Central memory CD4-positive, alpha-beta T cell (primary cell): ENCODE data around the gene SPRR3.

ENCODE experiments used
- DNase-seq: peaks from one replicate; pipeline ENCODE4 v3.0.0; 2022
- total RNA-seq, 3 experiments: gene quantifications; one replicate each; lab custom pipeline; 2026; lab: John Stamatoyannopoulos, UW

The SPRR3 gene, protein sequence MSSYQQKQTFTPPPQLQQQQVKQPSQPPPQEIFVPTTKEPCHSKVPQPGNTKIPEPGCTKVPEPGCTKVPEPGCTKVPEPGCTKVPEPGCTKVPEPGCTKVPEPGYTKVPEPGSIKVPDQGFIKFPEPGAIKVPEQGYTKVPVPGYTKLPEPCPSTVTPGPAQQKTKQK
- total RNA-seq: 0 reads per million in 3 experiments

DNA sequence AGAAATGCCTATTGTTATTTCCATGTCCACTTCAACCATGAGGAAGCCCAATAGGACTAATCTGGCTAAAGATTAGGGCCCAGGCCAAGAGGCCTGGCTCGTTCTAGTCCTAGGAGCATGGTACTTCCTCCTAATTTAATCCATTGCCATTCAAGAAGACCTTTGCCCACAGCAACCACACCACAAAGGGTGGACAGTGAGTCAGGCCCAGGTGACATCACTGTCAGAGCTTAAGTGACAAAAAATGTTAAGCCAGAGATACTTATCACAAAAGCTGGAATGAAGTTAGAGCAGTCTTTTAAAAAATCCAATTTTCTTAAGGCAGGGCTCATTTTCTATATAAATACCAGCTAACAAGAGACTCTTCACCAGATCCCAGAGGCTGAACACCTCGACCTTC is at the start of gene SPRR3:
SPRR3 (plus strand) TSS at position 368 of the 400 bp plus-strand sequence. CDS start 1,272 bp downstream, outside the sequence.
- no peak for DNase-seq

- no peak for DNase-seq
Measured at GRCh38 chr1:152953761-152954160, 47.8 kb upstream of the SPRR3 start.

- no peak for DNase-seq
Measured at GRCh38 chr1:152954436-152954835, 47.1 kb upstream of the SPRR3 start.

DNA sequence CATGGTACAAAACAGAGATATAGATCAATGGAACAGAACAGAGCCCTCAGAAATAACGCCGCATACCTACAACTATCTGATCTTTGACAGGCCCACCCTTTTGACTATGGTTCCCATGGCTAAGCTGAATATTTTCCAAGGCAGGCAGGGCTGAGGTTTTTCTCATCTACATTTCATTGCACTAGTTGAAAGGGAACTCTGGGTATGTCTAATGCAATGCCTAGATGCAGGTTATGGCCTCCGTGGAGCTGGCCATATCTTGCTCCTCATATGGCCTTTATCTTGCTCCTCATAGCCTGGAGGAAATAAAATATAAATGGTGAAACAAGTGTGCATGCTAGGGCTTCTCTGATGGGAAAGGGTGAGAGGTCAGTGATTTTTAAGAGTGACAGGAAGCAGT is 44.0 kb upstream of the SPRR3 start:
- no peak for DNase-seq

DNA sequence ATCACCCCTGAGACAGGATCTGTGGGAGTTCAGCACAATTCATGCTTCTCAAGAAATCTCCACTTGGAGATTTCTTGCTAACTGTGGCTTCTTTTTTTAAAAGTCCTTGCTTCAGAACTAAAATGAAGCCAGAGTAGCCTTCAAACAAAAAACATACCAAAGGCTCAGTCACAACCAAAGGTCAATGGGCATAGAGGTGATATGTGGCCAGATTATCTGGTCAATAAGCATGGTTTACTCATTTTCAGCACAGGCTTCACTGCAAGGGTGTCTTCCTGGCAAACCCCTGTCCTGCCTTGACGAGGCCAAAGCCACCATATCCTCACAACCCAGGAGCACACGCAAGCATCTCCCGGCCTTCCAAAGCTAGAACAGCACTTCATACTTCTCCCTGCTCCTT is 42.3 kb upstream of the SPRR3 start:
- no peak for DNase-seq

DNA sequence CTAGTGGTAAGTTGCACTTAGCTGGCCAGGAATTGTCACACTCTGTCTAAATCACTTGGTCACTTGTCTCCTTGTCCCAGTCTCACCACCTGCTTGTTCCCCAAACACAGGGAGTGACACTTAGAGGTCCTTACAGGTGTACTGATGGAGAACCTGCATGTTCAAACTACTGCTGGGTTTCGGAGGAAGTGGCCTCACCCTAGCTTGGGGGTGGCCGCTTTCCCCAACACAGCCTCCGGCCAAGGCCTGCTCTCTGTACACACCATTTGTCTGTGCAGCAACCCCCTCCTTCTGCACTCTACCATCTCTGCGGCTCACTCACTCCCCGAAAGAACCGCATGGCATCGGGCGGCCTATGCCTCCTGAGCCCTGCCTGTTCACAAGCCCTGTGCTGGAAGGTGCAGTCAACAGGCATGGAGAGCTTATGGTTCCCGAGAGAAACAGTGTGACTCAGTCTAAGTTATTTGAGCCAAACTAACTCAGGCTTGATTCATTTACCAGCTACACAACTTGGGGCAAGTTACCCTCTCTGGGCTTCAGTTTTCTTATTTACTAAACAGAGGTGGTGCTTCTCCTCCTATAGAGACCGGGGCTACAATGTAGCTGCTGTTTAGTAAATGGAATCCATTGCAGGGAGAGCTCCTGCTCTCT is 41.6 kb upstream of the SPRR3 start:
- DNase-seq: no peak

GRCh38 chr1:152960452-152961044 is 41.0 kb upstream of the SPRR3 start:
- no peak for DNase-seq

DNA sequence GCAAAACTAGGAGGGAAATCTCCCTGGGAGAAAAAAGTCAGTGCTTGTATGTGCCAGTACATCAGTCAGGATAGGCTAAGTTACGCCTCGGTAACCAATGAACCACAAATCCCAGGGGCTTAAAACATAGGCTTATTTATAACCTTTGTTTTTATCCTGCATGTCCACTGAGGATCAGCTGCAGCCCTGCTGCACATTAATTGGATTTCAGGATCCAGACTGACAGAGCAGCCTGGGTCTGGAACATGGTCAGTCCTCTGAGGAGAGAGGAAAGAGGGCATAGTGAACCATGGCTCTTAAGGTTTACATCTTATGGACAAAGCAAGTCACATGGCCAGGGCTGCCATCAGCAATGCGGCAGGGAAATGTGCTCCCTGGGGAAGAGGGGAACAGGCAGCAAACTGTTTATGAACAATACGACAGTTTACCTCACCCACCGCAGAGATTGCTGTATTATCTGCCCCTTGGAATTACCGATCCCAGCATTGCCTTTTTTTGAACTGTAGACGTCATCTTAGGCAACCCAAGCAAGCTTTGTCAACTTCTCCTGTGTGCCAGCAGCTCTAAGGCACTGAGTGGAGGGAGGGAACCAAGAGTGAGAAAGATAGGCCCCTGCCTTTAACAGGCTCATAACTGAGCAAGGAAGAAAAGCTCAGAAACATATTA is 40.2 kb upstream of the SPRR3 start:
- DNase-seq: no peak

- DNase-seq: no peak
Measured at GRCh38 chr1:152962876-152963415, 38.6 kb upstream of the SPRR3 start.

GRCh38 chr1:152964536-152964935 is 37.0 kb upstream of the SPRR3 start:
- no peak for DNase-seq

GRCh38 chr1:152965853-152966252 is 35.7 kb upstream of the SPRR3 start:
- no peak for DNase-seq

DNA sequence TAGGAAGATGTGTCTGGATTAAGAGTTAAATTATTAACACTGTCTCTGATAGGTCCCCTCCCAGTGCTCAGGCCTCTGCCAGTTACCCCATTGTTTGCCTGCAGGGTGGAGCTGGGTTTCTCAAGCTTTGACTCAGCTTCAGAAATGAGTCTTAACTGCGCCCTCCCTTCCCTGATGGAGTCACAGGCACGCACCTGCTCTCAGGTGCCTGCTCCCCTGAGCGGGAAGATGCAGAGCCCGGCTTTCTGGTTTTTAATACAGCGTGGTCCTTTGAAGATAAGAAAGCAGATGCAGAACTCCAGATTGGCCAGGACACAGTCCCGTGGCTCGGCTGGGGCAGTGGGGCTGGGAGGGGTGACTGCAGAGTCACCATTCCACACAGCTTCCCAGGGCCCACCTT is 34.3 kb upstream of the SPRR3 start:
- DNase-seq: no peak

DNA sequence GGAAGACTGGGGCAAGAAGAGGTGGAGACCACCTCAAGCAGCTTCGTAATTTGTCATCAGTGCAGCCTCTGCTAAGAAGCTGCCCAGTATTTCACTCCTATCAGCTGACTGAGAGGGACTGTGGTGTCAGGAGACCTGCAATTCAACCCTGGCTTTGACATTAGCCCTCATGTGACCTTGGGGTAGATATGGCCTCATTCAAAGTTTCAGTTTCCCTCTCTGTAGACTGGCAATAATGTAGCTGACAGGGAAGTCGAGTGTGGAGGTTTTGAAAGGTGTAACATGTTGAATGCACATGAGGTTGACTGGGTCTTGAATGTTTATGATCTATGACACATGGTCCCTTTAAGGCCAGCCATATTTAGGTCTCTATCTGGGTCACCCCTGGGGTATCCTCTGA is 33.3 kb upstream of the SPRR3 start:
- no peak for DNase-seq

DNA sequence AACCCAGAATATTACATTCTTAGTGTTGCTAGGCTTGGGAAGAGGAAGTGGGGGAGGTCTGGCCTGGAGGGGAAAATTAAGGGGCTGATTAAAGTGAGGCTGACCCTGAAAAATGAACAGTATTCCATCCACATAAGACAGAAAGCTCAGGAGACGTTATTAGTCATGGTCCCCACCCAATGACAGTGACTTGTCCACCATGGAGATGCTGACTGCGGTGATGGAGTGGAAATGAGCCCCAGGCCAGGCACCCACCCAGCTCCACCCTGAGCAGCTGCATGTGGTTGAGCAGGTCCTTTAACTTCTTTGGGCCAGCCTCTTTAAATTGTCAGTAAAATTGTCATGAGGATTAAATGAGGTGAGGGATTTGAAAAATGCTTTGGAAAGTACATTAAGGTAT is 32.5 kb upstream of the SPRR3 start:
- DNase-seq: no peak

GRCh38 chr1:152970495-152970894 is 31.1 kb upstream of the SPRR3 start, which contains the start of gene SPRR4:
Gene SPRR4, plus strand, starts transcription at chr1:152970648. Its CDS starts 1,243 bp downstream, at chr1:152971891.
- DNase-seq: no peak

GRCh38 chr1:152972196-152972886 is 29.2 kb upstream of the SPRR3 start:
- no peak for DNase-seq

GRCh38 chr1:152976688-152977087 is 24.9 kb upstream of the SPRR3 start:
- no peak for DNase-seq

DNA sequence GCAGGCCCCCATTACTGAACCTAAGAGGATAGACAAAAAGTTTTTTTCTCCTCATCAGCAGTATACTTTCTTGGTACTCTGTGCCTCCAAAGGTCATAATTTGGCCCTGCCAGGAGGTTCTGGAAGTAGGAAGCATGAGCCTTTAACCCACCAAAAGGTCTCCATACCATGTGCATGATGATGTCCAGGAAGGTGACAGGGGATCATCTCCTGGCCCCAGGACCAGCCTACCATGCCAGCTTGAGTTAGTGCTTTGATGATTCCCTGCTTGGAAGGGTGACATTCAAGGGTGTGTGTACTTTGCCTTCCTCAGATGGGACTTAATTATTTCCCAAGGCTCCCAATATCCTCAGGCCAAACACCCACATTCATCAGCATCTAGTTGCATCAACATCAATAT is 23.9 kb upstream of the SPRR3 start:
- DNase-seq: no peak

- DNase-seq: no peak
Measured at GRCh38 chr1:152980676-152981075, 20.9 kb upstream of the SPRR3 start.

- DNase-seq: no peak
Measured at GRCh38 chr1:152981146-152981871, 20.2 kb upstream of the SPRR3 start.

DNA sequence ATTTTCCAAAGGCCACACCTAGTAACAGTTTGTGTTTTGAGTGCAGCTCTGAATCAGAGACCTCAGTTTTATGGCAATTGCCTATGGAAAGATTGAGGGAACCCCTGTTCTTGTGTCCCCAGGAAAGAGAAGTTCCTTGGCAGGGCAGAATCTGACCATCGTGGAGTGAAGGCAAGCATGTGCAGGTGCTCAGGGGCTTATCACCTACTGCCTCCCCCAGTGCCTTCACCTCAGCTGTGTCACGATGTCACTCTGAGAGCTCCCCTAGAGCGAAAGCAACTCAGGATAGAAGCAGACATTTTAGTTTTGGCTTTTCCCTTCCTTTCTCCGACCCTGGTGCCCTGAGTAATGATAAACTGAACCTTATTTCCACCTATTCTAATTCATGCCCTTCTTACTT is 19.5 kb upstream of the SPRR3 start:
- no peak for DNase-seq

- DNase-seq: no peak
Measured at GRCh38 chr1:152983234-152983633, 18.3 kb upstream of the SPRR3 start.
